Measurements from ENCODE around the gene MTHFS.
"Not testable (repeated sequence)": the region's sequence is repeated elsewhere in the genome, so short reads cannot be mapped to it uniquely, and the experiment has no call there.

DNA sequence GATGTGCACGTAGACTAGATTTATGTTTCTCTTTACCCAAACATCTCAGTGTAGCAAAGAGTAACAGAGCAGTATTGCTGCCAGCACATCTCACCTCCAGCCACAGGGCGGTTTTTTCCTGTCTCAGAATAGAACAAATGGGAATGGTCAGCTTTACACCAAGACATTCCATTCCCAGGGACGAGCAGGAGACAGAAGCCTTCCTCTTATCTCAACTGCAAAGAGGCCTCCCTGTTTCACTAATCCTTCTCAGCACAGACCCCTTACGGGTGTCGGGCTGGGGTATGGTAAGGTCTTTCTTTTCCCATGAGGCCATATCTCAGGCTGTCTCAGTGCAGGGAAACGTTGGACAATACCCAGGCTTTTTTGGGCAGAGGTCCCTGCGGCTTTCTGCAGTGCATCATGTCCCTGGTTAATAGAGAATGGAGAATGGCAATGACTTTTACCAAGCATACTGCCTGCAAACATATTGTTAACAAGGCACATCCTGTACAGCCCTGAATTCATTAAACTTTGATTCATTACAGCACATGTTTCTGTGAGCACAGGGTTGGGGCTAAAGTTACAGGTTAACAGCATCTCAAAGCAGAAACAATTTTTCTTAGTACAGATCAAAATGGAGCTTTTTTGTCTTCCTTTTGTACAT, 38.9 kb upstream of the MTHFS start:
- TF ChIP-seq POLR2A (IDR thresholded peaks at IDR 0.05), result not testable (repeated sequence)
- TF ChIP-seq, protein P1, sequence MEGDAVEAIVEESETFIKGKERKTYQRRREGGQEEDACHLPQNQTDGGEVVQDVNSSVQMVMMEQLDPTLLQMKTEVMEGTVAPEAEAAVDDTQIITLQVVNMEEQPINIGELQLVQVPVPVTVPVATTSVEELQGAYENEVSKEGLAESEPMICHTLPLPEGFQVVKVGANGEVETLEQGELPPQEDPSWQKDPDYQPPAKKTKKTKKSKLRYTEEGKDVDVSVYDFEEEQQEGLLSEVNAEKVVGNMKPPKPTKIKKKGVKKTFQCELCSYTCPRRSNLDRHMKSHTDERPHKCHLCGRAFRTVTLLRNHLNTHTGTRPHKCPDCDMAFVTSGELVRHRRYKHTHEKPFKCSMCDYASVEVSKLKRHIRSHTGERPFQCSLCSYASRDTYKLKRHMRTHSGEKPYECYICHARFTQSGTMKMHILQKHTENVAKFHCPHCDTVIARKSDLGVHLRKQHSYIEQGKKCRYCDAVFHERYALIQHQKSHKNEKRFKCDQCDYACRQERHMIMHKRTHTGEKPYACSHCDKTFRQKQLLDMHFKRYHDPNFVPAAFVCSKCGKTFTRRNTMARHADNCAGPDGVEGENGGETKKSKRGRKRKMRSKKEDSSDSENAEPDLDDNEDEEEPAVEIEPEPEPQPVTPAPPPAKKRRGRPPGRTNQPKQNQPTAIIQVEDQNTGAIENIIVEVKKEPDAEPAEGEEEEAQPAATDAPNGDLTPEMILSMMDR (IDR thresholded peaks at IDR 0.05 in 8 of 11, conservative IDR thresholded peaks at IDR 0.05 in 3 of 11), result not testable (repeated sequence)

Data from spleen (tissue), 7 donors.